Measurements from ENCODE around the gene CLRN3.

DNA sequence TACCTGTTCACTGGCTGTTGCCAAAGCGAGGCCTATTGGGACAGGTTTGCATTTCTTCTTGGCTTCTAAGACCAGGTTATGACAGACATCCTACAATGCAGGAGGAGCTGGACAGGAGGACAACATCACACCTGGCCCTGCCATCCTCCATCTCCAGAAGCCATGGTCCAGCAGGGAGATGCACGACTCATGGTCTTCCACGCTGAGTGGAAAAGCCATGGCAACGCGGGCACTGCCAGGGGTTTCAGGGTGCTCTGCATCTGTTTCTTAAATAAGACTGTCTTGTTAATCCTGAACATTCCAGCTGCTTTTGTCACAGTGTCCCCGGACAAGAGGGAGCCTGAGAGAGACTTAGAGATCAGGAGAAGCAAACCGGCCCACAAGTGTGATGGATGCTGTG, 40.3 kb downstream of the CLRN3 start:
- TF ChIP-seq, protein P1, sequence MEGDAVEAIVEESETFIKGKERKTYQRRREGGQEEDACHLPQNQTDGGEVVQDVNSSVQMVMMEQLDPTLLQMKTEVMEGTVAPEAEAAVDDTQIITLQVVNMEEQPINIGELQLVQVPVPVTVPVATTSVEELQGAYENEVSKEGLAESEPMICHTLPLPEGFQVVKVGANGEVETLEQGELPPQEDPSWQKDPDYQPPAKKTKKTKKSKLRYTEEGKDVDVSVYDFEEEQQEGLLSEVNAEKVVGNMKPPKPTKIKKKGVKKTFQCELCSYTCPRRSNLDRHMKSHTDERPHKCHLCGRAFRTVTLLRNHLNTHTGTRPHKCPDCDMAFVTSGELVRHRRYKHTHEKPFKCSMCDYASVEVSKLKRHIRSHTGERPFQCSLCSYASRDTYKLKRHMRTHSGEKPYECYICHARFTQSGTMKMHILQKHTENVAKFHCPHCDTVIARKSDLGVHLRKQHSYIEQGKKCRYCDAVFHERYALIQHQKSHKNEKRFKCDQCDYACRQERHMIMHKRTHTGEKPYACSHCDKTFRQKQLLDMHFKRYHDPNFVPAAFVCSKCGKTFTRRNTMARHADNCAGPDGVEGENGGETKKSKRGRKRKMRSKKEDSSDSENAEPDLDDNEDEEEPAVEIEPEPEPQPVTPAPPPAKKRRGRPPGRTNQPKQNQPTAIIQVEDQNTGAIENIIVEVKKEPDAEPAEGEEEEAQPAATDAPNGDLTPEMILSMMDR (conservative IDR thresholded peaks at IDR 0.05), result no peak
- no peak for TF ChIP-seq EZH2 (IDR thresholded peaks at IDR 0.05; ENCODE audit: low read depth)

All from PC-9 (cell line).